H9 (cell line): ENCODE data around the gene FABP1. TPM values are rescaled to one million over a fixed set of nuclear protein-coding genes. Genes with fewer than 3 reads are reported as not detected.

ENCODE experiments used
- DNase-seq: peaks from one replicate; pipeline ENCODE4 v3.0.0-alpha.2; 2017
- H2AFZ ChIP-seq: one replicate; pipeline ENCODE4 v1.6.1; 2013; ENCODE audit warnings: mild to moderate bottlenecking, low read length, control low read depth, moderate library complexity
- H2AK5ac ChIP-seq: 2 replicates; pipeline ENCODE4 v1.6.1; 2013; ENCODE audit warnings: low read length, control low read depth, mixed read lengths; ENCODE audit not compliant: insufficient read length
- H2BK120ac ChIP-seq: one replicate; pipeline ENCODE4 v1.6.1; 2013; ENCODE audit warnings: low read depth, mild to moderate bottlenecking, low read length, control low read depth, inconsistent platforms; ENCODE audit not compliant: poor library complexity, severe bottlenecking
- H2BK12ac ChIP-seq: 2 replicates; pipeline ENCODE4 v1.6.1; 2013; ENCODE audit warnings: low read length, control low read depth, mixed read lengths, low read depth; ENCODE audit not compliant: insufficient read length
- H2BK15ac ChIP-seq: 2 replicates; pipeline ENCODE4 v1.6.1; 2013; ENCODE audit warnings: low read depth, low read length, control low read depth
- H2BK20ac ChIP-seq: one replicate; pipeline ENCODE4 v1.6.1; 2013; ENCODE audit warnings: low read depth, mild to moderate bottlenecking, low read length, control low read depth, inconsistent platforms; ENCODE audit not compliant: poor library complexity, severe bottlenecking
- H2BK5ac ChIP-seq: 2 replicates; pipeline ENCODE4 v1.6.1; 2013; ENCODE audit warnings: low read length, control low read depth, mixed read lengths; ENCODE audit not compliant: insufficient read length
- H3K14ac ChIP-seq: 2 replicates; pipeline ENCODE4 v1.6.1; 2013; ENCODE audit warnings: low read length, control low read depth; ENCODE audit not compliant: insufficient read depth
- H3K18ac ChIP-seq: 2 replicates; pipeline ENCODE4 v1.6.1; 2013; ENCODE audit warnings: low read depth, mild to moderate bottlenecking, mixed read lengths, low read length, control low read depth; ENCODE audit not compliant: insufficient read length
- H3K23ac ChIP-seq: 2 replicates; pipeline ENCODE4 v1.6.1; 2013; ENCODE audit warnings: low read length, control low read depth, mixed read lengths, low read depth; ENCODE audit not compliant: insufficient read length
- H3K23me2 ChIP-seq: 2 replicates; pipeline ENCODE4 v1.6.1; 2013; ENCODE audit warnings: low read depth, mild to moderate bottlenecking, mixed read lengths, low read length, control low read depth; ENCODE audit not compliant: insufficient read length, poor library complexity, severe bottlenecking
- H3K27ac ChIP-seq: 2 replicates; pipeline ENCODE4 v1.5.1; 2013; ENCODE audit warnings: low read length, control low read depth, mixed read lengths, low read depth; ENCODE audit not compliant: insufficient read length
- H3K27me3 ChIP-seq: 2 replicates; pipeline ENCODE4 v1.6.1; 2013; ENCODE audit warnings: low read length, control low read depth, inconsistent platforms; ENCODE audit not compliant: insufficient read depth
- H3K4ac ChIP-seq: 2 replicates; pipeline ENCODE4 v1.6.1; 2013; ENCODE audit warnings: low read depth, mild to moderate bottlenecking, control low read depth, inconsistent platforms, low read length, moderate library complexity
- H3K4me1 ChIP-seq: 2 replicates; pipeline ENCODE4 v1.6.1; 2013; ENCODE audit warnings: low read length, control low read depth, inconsistent platforms; ENCODE audit not compliant: insufficient read depth
- H3K4me2 ChIP-seq: 2 replicates; pipeline ENCODE4 v1.6.1; 2013; ENCODE audit warnings: low read length, control low read depth, mixed read lengths; ENCODE audit not compliant: insufficient read length, insufficient read depth
- H3K56ac ChIP-seq: 2 replicates; pipeline ENCODE4 v1.6.1; 2013; ENCODE audit warnings: low read depth, mild to moderate bottlenecking, mixed read lengths, low read length, control low read depth; ENCODE audit not compliant: insufficient read length
- H3K79me1 ChIP-seq: 2 replicates; pipeline ENCODE4 v1.6.1; 2013; ENCODE audit warnings: low read depth, mild to moderate bottlenecking, moderate library complexity, low read length, control low read depth, inconsistent platforms; ENCODE audit not compliant: insufficient read depth, poor library complexity, severe bottlenecking
- H3K79me2 ChIP-seq: 2 replicates; pipeline ENCODE4 v1.6.1; 2013; ENCODE audit warnings: low read length, control low read depth, inconsistent platforms; ENCODE audit not compliant: insufficient read depth
- H3K9ac ChIP-seq: 2 replicates; pipeline ENCODE4 v1.6.1; 2013; ENCODE audit warnings: low read length, control low read depth, mixed read lengths; ENCODE audit not compliant: insufficient read length; ENCODE audit errors: extremely low read depth
- H3K9me3 ChIP-seq: one replicate; pipeline ENCODE4 v1.6.1; 2013; ENCODE audit warnings: low read depth, low read length, inconsistent platforms; ENCODE audit not compliant: control insufficient read depth
- H3T11ph ChIP-seq: one replicate; pipeline ENCODE4 v1.6.1; 2013; ENCODE audit warnings: mild to moderate bottlenecking, low read length, control low read depth, inconsistent platforms
- H4K20me1 ChIP-seq: one replicate; pipeline ENCODE4 v1.6.1; 2013; ENCODE audit not compliant: control insufficient read depth, insufficient read length, insufficient read depth
- H4K5ac ChIP-seq: 2 replicates; pipeline ENCODE4 v1.6.1; 2013; ENCODE audit warnings: low read depth, mild to moderate bottlenecking, mixed read lengths, low read length, control low read depth; ENCODE audit not compliant: insufficient read length
- H4K8ac ChIP-seq: replicated peaks from 2 replicates; pipeline ENCODE4 v1.6.1; 2013; ENCODE audit warnings: low read length, control low read depth, mixed read lengths, low read depth; ENCODE audit not compliant: insufficient read length
- H4K91ac ChIP-seq: 2 replicates; pipeline ENCODE4 v1.6.1; 2013; ENCODE audit warnings: low read depth, mild to moderate bottlenecking, moderate library complexity, mixed read lengths, low read length, control low read depth; ENCODE audit not compliant: insufficient read length
- H3K27ac Mint-ChIP-seq, 3 experiments: 2 replicates in 2 of 3; 3 replicates in 1 of 3; pipeline ENCODE4 v1.8.0; 2020 to 2021; ENCODE audit warnings: mixed read lengths in 3 of 3, mild to moderate bottlenecking in 1 of 3, moderate library complexity in 1 of 3
- H3K27me3 Mint-ChIP-seq: 2 replicates; pipeline ENCODE4 v1.8.0; 2021; ENCODE audit warnings: low read depth, mild to moderate bottlenecking, moderate library complexity, mixed read lengths
- H3K36me3 Mint-ChIP-seq, 3 experiments: 2 replicates in 2 of 3; 3 replicates in 1 of 3; pipeline ENCODE4 v1.8.0; 2020 to 2021; ENCODE audit warnings: low read depth in 3 of 3, mixed read lengths in 3 of 3; ENCODE audit not compliant: insufficient read depth in 1 of 3
- H3K4me1 Mint-ChIP-seq, 2 experiments: 2 replicates each; pipeline ENCODE4 v1.8.0; 2020; ENCODE audit warnings: mixed read lengths in 2 of 2
- H3K4me3 Mint-ChIP-seq, 2 experiments: 2 replicates in 1 of 2; 3 replicates in 1 of 2; pipeline ENCODE4 v1.8.0; 2020 to 2021; ENCODE audit warnings: mild to moderate bottlenecking in 2 of 2, mixed read lengths in 2 of 2, moderate library complexity in 1 of 2
- H3K9me3 Mint-ChIP-seq, 2 experiments: 2 replicates in 1 of 2; 3 replicates in 1 of 2; pipeline ENCODE4 v1.8.0; 2020; ENCODE audit warnings: mild to moderate bottlenecking in 2 of 2, mixed read lengths in 2 of 2, moderate library complexity in 1 of 2
- WGBS: extraction: QIAGEN DNeasy Blood & Tissue Kit; methylation state at CpG from one replicate; pipeline ENCODE4 v1.1.7; 2013; ENCODE audit warnings: missing lambda C conversion rate, low lambda C conversion rate, mixed read lengths; ENCODE audit not compliant: insufficient read length; ENCODE audit errors: extremely low coverage; 5-methylcytosine and 5-hydroxymethylcytosine counted together
- total RNA-seq: library from RNA; stranded (reverse); gene quantifications from 2 replicates; pipeline ENCODE4 v1.2.1, GENCODE V29; 2021
- TF ChIP-seq, protein P1 (sequence below): fragments of 200-600 bp; sonication (generic); conservative IDR thresholded peaks from 3 replicates; pipeline ENCODE4 v1.8.0; 2021; ENCODE audit warnings: antibody characterized with exemption, mild to moderate bottlenecking

The FABP1 gene
- total RNA-seq, 1 experiment from 2014 or later, result not detected

DNA sequence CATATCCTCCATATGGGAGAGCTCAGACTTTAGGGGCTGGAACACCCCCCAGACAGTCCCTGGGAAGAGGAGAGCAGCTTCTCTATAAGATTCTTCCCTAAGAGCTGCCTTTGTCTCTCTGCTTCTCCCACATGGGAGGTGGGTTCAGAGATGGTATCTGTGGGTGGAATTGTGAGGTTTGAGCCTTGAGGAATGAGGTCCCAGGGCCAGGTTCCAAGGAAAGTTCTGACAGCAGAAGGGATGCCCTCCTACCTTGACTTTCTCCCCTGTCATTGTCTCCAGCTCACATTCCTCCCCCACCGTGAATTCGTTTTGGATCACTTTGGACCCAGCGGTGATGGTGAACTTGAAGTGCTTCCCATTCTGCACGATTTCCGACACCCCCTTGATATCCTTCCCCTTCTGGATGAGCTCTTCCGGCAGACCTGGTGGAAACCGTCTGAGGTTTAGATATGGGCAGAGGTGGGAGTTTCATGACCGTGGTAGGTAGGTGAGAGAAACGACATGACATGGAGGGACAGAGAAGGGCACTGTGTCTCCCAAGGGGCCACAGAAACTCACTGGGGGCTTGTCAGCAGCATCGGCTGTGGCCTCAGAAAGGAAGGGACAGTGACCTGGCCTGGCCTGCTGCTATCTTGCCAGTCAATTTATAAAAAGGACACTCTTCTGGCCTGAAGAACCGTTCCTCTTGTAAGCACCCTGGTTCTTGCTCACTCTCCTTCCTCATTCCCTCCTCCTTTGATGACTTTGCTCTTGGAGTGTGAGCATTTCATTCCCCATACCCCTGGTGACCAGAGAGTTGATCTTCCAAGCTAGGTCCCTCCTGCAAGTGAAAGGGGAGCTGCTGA is 1.7 kb downstream of the FABP1 start:
- TF ChIP-seq, protein P1, sequence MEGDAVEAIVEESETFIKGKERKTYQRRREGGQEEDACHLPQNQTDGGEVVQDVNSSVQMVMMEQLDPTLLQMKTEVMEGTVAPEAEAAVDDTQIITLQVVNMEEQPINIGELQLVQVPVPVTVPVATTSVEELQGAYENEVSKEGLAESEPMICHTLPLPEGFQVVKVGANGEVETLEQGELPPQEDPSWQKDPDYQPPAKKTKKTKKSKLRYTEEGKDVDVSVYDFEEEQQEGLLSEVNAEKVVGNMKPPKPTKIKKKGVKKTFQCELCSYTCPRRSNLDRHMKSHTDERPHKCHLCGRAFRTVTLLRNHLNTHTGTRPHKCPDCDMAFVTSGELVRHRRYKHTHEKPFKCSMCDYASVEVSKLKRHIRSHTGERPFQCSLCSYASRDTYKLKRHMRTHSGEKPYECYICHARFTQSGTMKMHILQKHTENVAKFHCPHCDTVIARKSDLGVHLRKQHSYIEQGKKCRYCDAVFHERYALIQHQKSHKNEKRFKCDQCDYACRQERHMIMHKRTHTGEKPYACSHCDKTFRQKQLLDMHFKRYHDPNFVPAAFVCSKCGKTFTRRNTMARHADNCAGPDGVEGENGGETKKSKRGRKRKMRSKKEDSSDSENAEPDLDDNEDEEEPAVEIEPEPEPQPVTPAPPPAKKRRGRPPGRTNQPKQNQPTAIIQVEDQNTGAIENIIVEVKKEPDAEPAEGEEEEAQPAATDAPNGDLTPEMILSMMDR, result no peak
- Mint-ChIP-seq H3K4me1 (peaks cover 2 to 4% of the 10 kb centered on the region in 2 experiments; a peak in 2 of 4 replicates), H3K36me3 (no peaks in the 10 kb centered on the region), H3K27me3 (peaks cover 15% of the 10 kb centered on the region), H3K4me3 (no peak overlapping the region), H3K9me3 (no peaks in the 10 kb centered on the region), H3K27ac (no peak overlapping the region)
- Histone ChIP-seq H3K18ac (no peak overlapping the region), H3K4me2 (no peak overlapping the region), H2AFZ (no peak overlapping the region), H2BK5ac (no peak overlapping the region), H2BK15ac (no peak overlapping the region), H3K9ac (no peak overlapping the region), H4K5ac (no peak overlapping the region), H3K27me3 (no peaks in the 10 kb centered on the region), H3K23me2 (no peaks in the 10 kb centered on the region), H3K14ac (no peak overlapping the region), H3K23ac (no peak overlapping the region), H2BK120ac (no peak overlapping the region), H3K56ac (no peak overlapping the region), H3K4ac (no peak overlapping the region), H4K91ac (no peak overlapping the region), H4K20me1 (no peaks in the 10 kb centered on the region), H3K79me2 (no peaks in the 10 kb centered on the region), H3K79me1 (no peaks in the 10 kb centered on the region), H2AK5ac (no peak overlapping the region), H3K9me3 (no peaks in the 10 kb centered on the region), H3T11ph (no peak overlapping the region), H2BK12ac (no peak overlapping the region), H3K4me1 (no peaks in the 10 kb centered on the region), H3K27ac (no peak overlapping the region), H2BK20ac (no peak overlapping the region), H4K8ac (no peak overlapping the region)
- DNase-seq, result no peak
- WGBS, result no CpG with 5 or more reads among the region's 11 CpGs
